Neural crest cell (in vitro differentiated cells): Measurements from ENCODE around the gene FUT3. TPM values are rescaled to one million over a fixed set of nuclear protein-coding genes. Genes with fewer than 3 reads are reported as not detected.
"Not testable (repeated sequence)": the region's sequence is repeated elsewhere in the genome, so short reads cannot be mapped to it uniquely, and the experiment has no call there.

ENCODE experiments used
- DNase-seq: peaks from one replicate; pipeline ENCODE4 v3.0.0; 2021; ENCODE audit warnings: low read depth, mixed read lengths, low spot score
- H3K27ac Mint-ChIP-seq: one replicate; pipeline ENCODE4 v1.8.0; 2021; ENCODE audit warnings: mild to moderate bottlenecking, mixed read lengths; ENCODE audit not compliant: unreplicated experiment
- H3K27me3 Mint-ChIP-seq: 2 replicates; pipeline ENCODE4 v1.8.0; 2021; ENCODE audit warnings: low read depth, mild to moderate bottlenecking, mixed read lengths
- H3K36me3 Mint-ChIP-seq: 2 replicates; pipeline ENCODE4 v1.8.0; 2021; ENCODE audit warnings: low read depth, mild to moderate bottlenecking, mixed read lengths
- H3K4me1 Mint-ChIP-seq: 2 replicates; pipeline ENCODE4 v1.8.0; 2021; ENCODE audit warnings: mixed read lengths
- H3K4me3 Mint-ChIP-seq: one replicate; pipeline ENCODE4 v1.8.0; 2021; ENCODE audit warnings: mild to moderate bottlenecking, mixed read lengths
- H3K9me3 Mint-ChIP-seq: 2 replicates; pipeline ENCODE4 v1.8.0; 2021; ENCODE audit warnings: mixed read lengths
- total RNA-seq: library from RNA; stranded (reverse); gene quantifications from 2 replicates; pipeline ENCODE4 v1.2.1, GENCODE V29; 2021
- TF ChIP-seq, protein P1 (sequence below): fragments of 200-600 bp; sonication (generic); conservative IDR thresholded peaks from 2 replicates; pipeline ENCODE4 v1.5.0; 2021; ENCODE audit warnings: antibody characterized with exemption, mild to moderate bottlenecking

The FUT3 gene
- total RNA-seq, 1 donor from 2014 or later: not detected

DNA sequence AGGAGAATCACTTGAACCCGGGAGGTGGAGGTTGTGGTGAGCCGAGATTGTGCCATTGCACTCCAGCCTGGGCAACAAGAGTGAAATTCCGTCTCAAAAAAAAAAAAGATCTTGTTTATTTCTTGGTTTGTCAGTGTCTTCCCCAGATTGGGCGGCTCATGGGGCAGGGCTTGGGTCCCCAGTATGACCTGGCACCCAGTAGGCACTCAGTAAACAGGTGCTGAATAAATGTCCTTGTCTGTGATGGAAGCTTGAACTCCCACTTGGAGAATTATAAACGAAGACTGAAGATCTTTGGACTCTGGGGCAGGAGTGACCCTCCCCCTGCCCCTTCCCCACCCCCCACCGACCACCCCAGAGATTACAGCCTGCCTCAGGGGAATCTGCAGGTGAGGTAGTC is 28.9 kb upstream of the FUT3 start:
- Mint-ChIP-seq H3K27ac (no peak overlapping the region), H3K9me3 (no peaks in the 10 kb centered on the region), H3K4me3 (no peak overlapping the region), H3K36me3 (no peaks in the 10 kb centered on the region), H3K27me3 (peaks cover 17% of the 10 kb centered on the region), H3K4me1 (peaks cover 13% of the 10 kb centered on the region)
- TF ChIP-seq, protein P1, sequence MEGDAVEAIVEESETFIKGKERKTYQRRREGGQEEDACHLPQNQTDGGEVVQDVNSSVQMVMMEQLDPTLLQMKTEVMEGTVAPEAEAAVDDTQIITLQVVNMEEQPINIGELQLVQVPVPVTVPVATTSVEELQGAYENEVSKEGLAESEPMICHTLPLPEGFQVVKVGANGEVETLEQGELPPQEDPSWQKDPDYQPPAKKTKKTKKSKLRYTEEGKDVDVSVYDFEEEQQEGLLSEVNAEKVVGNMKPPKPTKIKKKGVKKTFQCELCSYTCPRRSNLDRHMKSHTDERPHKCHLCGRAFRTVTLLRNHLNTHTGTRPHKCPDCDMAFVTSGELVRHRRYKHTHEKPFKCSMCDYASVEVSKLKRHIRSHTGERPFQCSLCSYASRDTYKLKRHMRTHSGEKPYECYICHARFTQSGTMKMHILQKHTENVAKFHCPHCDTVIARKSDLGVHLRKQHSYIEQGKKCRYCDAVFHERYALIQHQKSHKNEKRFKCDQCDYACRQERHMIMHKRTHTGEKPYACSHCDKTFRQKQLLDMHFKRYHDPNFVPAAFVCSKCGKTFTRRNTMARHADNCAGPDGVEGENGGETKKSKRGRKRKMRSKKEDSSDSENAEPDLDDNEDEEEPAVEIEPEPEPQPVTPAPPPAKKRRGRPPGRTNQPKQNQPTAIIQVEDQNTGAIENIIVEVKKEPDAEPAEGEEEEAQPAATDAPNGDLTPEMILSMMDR: no peak
- DNase-seq: no peak

DNA sequence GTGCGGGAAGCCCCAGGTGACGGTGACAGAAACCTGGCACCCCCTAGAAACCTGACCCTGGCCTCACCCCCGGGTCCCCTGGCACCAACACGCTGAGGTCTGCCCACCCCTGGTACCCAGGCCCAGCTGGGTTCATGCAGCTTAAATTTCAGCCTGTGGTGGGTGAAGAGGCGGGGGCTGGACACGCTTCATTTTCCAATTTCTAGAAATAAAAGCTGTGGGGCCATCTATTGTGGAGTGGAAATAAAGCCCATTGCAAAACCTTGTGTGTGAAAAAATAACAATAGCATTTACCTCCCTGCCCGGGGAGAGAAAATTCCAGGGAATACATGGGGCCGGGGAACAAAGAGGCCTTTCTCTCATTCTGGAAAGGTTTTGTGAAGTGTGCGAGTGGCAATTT is 26.6 kb upstream of the FUT3 start:
- no peaks in the 10 kb centered on the region for H3K36me3 Mint-ChIP-seq
- TF ChIP-seq, protein P1: no peak
- DNase-seq: no peak
- H3K27ac Mint-ChIP-seq: no peak overlapping the region
- no peak overlapping the region for H3K4me3 Mint-ChIP-seq
- H3K9me3 Mint-ChIP-seq: no peaks in the 10 kb centered on the region
- peaks cover 13% of the 10 kb centered on the region for H3K4me1 Mint-ChIP-seq
- H3K27me3 Mint-ChIP-seq: peaks cover 8% of the 10 kb centered on the region

DNA sequence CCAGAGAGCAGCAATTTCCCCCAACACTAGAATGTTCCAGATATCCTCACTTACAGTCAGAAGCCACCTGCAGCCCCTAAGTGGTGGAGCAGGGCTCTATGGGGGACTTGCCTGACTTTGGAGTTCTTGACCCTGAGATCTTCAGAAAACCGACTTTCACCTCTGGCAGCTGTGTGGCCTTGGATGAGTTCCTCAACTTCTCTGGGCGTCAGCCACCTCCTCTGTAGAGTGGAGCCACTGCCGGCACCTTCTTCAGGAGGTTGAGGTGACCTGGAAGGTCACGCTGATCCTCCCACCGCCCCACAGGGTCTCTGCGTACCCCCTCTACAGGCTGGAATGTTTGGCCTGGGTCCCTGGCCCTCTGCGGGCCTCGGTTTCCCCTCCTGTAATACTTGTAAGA is 26.2 kb upstream of the FUT3 start:
- Mint-ChIP-seq H3K27me3 (peaks cover 5% of the 10 kb centered on the region), H3K4me3 (no peak overlapping the region), H3K27ac (no peak overlapping the region), H3K9me3 (no peaks in the 10 kb centered on the region), H3K36me3 (no peaks in the 10 kb centered on the region), H3K4me1 (peaks cover 13% of the 10 kb centered on the region)
- DNase-seq: no peak
- TF ChIP-seq, protein P1: no peak

DNA sequence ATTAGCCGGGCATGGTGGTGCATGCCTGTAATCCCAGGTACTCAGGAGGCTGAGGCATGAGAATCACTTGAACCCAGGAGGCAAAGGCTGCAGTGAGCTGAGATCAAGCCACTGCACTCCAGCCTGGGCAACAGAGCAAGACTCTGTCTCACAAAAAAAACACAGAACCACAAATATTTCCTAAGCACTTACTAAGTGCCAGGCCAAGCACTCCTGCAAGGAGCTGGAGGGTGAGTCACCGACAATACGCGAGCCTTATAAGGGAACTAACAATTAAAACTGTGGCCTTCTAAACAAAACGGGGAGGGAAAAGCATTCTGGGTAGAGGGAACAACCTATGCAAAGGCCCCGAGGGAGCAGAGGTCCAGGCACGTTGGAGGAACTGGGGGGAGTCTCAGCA is 23.2 kb upstream of the FUT3 start:
- H3K4me3 Mint-ChIP-seq, DNase-seq, H3K36me3 Mint-ChIP-seq, H3K27me3 Mint-ChIP-seq, H3K4me1 Mint-ChIP-seq, H3K9me3 Mint-ChIP-seq: not testable (repeated sequence)
- peak overlapping the region; percentile 57 for H3K27ac Mint-ChIP-seq

DNA sequence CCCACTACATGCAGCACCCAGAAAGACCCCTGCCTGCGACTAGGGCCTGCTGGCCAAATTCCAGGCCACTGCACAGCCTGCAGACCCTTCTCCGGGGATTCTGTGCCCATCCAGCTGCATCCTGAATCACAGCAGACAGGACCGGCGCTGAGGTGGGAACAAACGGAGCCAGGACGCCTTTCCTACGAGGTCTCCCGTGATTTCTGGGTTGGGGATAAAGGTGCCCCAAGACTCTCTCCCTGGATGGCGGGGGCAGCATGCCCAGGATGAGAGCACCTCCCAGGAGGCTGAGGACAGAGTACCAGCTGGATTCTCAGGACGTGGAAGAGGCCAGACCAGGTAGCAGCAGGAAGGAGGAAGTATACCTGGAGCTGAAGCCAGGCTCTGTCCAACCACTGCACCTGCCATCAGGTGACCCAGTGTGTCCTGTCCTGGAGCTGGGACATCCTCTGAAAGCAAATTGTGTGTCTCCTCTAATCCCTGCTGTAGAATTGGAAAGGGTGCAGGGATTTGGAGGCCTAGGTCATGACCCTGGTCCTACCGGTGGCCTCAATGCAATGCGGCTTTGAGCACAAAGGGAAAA is 22.5 kb upstream of the FUT3 start:
- Mint-ChIP-seq H3K36me3 (no peaks in the 10 kb centered on the region), H3K27ac (no peak overlapping the region), H3K4me3 (no peak overlapping the region), H3K9me3 (no peaks in the 10 kb centered on the region), H3K4me1 (peaks cover 5% of the 10 kb centered on the region), H3K27me3 (peaks cover 4% of the 10 kb centered on the region)
- DNase-seq: no peak
- TF ChIP-seq, protein P1: no peak

DNA sequence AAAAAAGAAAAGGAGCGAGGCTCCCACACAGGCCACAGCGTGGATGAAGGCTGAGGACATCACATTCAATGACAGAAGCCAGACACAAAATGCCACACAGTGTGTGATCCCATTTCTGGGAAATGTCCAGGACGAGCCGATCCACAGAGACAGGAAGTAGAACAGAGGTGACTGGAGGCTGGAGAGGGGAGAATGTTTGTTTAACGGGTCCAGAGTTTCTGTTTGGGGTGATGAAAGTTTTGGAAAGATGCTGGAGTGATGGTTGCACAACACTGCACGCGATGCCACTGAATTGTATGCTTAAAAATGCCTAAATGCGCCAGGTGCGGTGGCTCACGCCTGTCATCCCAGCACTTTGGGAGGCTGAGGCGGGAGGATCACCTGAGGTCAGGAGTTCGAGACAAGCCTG is 19.7 kb upstream of the FUT3 start:
- Mint-ChIP-seq H3K4me3 (no peak overlapping the region), H3K4me1 (no peaks in the 10 kb centered on the region)
- TF ChIP-seq, protein P1: no peak

More for the DNA sequence above, 19.7 kb upstream of the FUT3 start:
- no peaks in the 10 kb centered on the region for H3K36me3 Mint-ChIP-seq
- no peaks in the 10 kb centered on the region for H3K9me3 Mint-ChIP-seq
- H3K27me3 Mint-ChIP-seq: peaks cover 4% of the 10 kb centered on the region
- H3K27ac Mint-ChIP-seq: no peak overlapping the region
- no peak for DNase-seq
